Stimulated activated CD8-positive, alpha-beta memory T cell treated with anti-CD3 and anti-CD28 coated beads, Interleukin-4, amount 100 ng/mL, for 48 hours (primary cell): ENCODE data around the gene ZNF536.

Experiments
- DNase-seq: peaks from one replicate; pipeline ENCODE4 v3.0.0-alpha.2; 2020

The ZNF536 gene

DNA sequence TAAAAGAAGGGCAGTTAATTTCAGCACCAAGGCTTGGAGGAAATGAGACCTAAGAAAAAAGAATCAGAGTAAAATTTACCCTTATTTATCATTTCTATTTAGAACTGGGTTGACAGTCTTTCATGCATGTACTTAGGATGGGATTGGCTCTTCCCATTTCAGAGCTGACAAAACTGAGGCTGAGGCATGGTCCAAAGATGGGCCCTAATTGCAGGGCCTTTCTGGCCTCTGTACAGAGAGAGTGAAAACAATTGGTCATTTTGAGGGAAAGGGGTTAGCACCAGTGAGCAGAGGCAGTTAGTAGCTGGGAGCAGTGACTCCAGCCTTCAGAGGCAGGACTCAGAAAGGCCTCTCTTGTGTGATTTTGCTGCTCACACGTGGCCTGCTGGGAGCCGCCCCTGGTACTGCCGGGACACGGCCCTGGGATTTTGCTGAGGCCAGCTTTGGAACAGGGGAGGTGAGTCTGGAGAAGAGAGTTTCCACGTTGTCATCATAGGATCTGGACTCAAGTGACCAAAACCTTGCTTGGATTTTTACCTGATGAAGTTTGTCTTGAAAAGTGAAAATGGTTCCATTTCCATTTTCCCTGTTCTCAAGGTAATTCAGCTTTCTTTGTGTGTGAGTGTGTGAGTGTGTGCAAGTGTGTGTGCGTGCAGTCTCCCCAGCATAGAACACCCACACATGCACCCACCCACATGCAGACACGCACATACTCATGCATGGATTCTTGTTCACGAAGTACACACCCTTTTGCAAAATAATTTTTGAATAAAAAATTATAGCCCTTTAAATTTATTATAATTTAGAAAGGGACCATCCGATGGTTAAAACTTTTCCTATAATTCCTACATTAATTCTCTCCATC is at the start of gene ZNF536:
Gene ZNF536 (plus strand): TSS at position 425 of the 865 bp plus-strand sequence. CDS start 71,179 bp downstream, outside the sequence.
- no peak for DNase-seq

DNA sequence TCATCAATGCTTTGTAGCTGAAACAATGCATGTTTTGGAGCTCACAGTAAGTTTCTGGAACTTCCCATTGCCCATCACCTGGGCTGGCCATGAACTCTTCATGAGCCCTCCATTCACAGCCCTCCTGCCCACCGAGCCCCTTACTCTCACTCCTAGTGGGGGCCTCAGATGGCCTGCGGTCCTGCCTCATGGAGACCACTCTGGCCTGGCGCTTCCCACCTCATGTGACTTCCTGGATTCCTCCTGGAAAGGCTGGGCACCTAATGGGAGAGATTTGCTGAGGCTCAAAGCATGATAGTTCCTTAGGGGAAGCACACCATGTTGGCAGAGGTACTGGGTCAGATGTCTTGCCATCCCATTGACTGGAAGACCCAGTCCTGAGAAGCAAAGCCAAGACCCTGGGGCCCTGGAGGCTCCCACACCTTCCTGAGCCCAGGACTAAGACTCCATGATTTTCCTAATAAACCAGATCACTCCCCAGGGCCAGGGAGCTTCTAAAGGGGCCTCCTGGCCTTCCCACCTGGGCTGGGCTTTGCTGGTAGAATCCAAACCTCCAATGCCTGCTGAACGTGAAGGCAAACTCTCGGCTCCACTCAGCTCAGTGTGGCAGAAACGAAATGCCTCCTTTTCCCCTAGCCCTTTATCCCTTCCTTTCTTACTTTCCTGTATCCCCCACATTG is 49.4 kb upstream of the ZNF536 start:
- no peak for DNase-seq

DNA sequence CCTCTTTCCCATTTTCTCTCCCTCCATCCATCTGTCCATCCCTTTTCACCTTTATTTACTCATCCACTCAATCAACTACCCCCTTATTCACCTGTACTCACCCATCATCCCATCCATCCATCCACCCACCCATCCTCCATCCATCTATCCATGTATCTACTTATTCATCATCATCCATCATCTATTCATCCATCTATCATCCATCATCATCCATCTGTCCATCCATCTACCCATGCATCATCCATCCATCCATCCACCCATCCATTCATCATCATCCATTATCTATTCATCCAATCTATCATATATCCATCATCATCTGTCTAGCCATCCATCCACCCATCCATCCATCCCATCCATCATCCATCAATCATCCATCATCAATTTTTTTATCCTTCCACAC is 48.3 kb upstream of the ZNF536 start:
- no peak for DNase-seq

DNA sequence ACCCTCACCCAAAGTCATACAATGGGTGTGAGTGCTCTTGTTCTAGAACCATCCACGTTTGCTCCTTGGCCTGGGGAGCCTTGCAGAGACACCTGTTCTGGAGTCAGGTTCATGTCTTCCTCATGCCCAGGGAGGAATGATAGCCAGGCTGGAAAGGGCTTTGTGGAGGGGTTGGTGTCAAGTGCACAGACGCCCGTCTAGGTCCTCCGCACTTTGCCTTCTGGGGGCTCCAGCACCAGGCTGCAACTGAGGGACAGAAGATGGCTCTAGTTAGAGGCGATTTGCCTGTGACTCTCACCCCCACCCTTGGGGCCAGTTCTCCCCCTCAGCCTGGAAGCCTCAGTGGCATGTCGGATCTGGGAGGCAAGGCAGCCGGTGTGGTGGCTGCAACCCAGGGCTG is 47.2 kb upstream of the ZNF536 start:
- no peak for DNase-seq

DNA sequence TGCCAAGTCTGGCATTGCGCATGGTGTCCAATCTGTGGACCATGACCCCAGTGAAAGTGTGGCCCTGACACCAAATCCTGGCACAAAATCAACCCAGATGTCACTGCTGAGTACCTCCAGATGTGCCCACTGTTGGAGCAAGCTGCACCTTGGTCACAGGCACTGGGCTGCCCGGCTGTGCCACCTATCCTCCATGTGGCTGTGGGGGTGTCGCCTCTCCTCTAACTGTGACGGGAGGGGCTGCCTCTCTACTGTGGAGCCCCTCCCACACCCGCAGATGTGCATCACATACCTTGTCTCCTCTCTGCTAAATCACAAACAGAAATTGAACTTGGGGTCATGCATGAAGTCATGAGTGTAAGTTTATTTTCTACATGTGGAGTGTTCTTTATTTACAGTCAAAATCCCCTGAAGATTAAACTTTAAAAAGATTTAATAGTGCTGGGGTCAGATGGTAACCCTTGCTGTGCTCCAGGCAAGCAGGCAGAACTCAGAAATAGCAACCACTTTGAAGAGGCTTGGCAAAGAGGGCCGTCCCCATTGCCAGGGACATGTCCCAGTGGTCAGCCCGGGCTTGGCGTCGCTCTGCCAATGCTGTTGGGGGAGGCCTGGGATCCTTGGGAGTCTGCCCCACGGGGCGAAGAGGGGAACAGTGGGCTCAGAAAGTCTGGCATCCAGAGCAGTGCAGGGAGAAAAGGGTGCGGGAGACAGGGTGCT is 46.4 kb upstream of the ZNF536 start:
- DNase-seq = no peak

DNA sequence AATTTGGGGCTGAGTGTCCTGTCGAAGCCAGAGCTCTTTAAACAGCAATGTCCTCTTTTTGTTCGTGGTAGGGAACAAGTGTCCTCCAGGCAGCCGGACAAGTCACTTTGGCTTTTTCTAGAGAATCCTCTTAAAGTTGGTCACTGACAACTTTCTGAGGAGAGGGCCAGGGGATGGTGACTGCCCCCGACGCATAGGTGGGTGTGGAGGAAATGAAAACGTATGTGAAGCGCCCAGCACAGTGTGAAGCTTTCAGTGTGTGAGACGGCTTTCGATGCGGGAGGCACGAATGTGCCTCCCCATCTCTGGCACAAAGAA is 45.8 kb upstream of the ZNF536 start:
- DNase-seq = no peak

DNA sequence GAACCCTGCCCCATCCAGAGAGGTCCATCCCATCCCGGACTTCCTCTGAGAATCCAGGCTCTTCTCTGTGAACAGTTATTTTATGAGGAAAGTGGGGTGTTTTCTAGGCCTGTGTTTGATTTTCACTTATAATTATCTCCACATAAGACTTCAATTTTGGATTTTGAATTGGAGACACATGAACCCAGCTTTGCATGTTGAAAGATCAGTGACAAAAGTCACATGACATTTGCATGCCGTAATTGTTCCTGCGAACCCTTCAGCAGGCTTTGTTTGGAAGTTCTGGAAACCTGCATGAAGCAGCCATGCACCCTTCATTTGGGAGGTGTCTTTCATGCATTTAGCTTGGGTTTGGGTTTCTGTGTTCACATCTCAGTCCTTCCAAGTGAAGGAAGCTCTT is 44.9 kb upstream of the ZNF536 start:
- DNase-seq = no peak

DNA sequence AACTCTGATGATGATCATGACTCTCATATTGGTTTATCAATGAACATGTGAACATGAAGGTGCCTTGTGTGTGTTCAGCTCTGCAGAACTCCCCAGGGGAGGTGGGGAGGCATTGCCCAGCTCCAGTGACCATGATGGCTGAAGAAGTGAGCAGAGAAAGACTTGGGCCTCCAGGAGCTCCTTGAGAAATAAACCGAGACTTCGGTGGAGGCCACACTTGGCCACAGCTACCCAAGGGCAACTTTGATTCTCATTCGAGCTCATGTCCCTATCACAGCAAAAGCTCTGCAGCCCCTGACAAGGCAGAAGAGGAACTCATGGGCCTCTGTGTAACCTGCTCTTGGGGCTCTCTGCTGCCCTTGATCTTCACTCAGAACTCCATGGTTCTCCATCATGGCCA is 44.1 kb upstream of the ZNF536 start:
- DNase-seq = no peak

DNA sequence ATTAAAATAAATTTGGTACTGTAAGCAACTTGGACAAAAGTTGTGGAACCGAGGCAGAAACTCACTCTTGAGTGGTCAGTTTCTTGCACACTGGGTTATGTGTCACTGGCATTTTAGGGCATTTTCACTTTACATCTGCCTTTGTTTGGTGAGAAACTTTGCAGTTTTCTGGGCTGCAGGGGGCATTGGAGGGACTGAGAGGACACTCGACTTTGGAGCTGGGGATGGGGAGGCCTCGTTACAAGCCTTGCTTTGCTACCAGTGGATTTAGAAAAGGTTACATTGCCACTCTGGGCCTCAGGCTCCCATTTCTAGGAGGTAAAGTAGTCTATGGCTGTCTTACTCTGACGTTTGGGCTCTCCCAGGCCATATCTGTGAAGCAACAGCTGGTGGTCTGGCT is 41.9 kb upstream of the ZNF536 start:
- no peak for DNase-seq

DNA sequence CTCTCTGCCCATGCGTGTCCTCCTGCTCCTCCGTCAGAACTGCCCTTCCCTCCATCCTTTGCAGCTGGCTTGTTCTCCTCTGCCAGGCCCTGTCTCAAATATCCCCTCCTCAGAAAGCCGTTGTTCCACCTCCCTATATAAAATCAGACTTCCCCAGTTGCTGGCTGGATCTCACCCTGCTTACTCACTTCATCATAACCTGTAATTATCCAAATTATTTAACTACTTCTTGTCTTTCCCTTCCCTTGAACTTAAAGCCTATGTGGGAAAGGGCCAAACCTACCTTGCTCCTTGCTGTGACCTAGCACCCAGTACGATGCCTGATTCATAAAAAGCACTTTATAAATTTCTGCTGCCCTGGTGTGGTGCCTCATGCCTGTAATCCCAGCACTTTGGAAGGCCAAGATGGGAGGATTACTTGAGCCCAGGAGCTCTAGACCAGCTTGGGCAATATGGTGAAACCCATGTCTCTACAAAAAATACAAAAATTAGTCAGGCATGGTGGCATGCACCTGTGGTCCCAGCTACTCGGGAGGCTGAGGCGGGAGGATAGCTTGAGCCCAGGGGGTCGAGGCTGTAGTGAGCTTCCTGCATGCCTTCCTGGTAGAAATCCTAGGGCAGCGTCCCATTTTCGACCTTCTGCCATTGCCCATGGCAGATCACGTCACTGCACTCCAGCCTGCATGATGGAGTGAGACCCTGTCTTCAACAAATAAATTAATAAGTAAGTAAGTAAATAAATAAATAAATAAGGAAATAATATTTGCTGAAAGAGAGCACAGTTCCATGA is 39.5 kb upstream of the ZNF536 start:
- no peak for DNase-seq

DNA sequence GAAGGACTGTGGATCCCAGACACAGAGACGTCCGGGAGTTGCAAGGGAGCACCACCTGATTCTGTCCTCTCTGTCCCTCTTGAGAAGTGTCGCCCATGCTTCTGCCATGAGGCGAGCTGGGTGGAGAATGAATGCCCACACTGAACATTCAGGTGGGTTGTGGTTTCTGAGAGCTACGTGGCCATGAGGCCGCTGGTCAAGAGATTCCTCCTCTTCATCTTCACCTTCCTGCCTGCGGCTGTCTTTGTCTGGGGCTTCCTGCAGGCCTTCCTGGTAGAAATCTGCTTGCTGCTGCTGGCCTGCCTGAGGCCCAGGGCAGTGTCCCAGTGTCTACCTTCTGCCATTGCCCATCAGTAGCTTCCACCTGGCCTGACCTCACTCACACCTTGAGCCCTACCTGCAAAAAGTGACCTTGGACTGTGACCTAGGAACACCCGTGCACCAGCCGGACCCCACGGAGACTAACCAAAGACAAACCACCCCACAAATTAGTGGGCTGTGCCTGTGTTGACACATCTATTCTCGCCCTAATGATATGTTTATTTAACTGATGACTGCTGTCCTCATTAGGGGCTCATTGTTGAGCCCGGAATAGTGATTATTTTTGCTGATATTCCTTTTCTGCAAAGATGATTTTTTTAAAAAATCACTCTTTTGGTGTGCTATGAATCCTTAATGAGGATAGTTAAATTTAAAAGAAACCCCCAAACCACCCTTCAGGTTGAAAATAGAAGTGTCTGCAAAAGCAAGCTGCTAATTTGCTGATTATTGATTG is 38.7 kb upstream of the ZNF536 start:
- DNase-seq = no peak

DNA sequence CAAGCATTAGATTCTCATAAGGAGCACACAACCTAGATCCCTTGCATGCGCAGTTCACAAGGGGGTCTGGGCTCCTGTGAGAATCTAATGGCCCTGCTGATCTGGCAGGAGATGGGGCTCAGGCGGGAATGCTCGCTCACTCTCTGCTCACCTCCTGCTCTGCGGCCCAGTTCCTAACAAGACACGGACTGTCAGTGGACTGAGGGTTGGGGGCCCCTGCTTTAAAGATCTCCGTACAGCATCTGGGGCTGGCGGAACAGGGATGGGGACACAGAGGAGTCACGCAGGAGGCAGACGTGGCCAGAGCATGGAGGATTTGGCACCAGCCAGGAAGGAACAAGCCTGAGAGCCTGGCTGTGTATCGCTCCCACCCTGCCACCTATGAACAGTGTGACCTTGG is 37.3 kb upstream of the ZNF536 start:
- DNase-seq = no peak

DNA sequence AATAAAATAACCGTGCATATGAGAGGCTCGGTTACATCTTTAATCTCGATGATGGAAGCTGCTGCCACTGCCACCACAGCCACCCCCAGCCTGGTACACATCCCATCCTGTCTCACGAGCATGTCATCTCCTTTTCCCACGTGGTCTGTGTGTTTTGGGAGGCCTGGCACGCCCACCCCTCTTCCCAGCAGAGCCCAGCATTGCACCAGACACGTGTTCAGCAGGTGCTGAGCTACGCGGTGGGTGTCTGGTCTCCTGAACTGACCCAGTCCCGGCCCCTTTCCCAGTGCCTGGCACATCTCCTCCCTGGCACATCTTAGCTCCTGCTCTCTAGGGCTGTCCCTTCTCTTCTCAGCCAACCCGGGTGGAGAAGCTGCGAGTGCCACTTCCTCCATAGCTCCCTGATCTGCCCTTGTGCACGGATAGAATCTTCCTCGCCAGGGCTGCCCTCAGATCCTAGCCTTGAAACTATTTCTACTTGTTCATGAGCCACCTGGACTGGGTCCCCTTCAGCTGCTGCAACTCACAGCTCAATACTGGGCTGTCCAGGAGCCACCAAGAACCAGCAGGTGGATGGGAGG is 36.8 kb upstream of the ZNF536 start:
- DNase-seq = no peak

DNA sequence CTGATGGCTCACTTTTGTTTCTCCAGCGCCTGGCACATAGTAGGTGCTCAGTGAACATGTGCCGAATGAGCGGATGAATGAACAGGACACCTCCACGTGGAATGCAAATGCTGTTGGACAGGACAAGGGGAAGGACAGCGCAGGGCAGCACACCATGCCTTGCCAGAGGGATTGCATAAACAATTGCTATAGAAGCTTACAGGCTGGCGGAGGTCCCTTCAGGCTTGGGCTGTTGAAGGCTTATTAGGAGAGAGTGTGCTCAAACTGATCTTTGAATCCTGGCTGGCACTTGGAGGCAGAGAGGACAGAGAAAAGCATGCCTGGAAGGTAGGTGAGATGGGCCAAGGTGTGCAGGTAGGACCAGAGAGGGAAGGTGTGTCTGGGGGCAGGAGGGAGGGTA is 35.9 kb upstream of the ZNF536 start:
- no peak for DNase-seq

DNA sequence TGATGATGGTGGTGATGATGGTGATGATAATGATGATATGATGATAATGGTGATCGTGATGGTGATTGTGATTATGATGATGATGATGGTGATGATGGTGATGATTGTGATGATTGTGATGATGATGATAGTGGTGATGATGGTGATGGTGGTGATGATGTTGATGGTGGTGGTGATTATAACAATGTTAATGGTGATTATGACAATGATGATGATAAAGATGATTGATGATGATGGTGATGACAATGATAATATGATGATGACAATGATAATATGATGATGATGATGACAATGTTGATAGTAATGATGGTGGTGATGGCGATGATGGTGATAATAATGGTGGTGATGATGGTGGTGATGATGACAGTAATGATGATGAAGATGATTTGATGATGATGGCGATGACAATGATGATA is 34.1 kb upstream of the ZNF536 start:
- DNase-seq = no peak

DNA sequence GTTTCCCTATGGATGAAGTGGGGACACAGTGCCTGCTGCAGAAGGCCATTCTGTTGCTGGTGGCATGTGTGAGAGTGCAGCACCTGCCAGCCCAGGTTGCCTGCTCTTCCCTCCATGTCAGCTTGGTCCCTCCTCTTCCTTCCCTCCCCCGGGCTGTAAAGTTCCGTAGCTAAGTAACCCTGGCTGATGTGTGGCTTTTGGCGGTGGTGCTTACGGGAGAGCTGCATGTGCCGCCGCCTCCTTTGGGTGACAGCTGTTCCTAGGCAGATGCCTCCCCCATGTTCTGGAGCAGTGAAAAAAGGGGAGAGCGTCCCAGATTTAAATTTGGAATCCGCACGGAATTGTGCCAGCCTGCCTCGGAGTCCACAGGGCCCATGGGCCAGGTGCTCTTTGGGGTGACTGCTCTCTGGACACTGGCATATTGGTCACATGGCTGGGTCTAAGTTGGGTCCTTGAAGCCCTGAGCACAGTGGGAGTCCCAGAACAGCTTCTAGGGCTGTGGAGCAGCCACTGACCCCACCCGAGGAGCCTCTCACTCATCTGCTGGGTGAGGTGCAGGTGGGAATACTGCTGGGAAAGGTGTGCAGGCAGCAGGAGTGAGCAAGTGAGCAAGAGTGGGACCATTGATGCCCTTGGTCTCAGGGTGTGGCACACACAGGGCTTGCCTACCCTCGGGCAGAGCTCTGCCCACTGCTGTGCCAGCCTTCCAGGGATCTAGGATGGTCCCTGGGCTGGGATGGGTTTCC is 33.1 kb upstream of the ZNF536 start:
- DNase-seq = no peak

DNA sequence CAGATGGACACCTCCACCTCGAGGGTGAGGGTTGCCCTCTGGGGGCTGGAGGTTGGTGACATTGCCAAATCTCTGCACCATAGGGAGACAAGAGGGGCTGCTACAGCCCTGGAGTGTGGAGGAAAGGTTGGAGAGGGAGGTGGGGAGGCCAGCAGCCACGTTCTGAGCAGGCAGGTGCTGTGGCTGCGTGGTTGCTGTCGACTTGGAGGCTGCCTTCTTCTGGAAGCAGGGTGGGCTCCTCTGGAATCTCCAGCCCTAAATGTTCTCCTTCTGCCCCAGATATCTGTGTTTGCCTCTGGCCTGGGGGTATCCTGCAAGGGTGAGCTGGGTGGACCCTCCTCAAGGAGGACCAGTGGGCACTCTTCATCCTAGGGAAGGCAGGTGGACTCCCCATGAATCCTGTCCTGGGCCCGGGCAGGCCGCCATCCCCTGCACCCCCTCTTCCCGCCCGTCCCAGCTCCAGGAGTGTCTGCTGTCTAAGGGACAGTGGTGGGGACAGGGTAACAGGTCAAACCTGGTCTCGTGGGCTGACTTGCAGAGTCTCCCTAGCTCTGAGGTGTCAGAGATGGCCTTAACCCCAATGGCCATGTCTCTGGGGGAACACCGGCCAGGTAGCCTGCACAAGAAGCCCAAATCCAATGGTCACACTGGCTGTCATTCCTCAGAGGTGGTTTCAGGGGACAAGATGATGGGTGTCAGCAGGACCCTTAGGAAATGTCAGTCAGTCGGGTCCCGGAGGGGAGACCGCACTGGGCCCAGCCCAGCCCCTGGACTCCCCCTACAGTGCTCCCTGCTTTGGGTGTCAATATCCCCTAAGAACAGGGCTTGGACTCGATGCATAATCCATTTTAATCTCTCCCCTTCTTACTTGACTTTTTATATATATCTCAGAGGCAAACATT is 32.3 kb upstream of the ZNF536 start:
- DNase-seq = no peak

DNA sequence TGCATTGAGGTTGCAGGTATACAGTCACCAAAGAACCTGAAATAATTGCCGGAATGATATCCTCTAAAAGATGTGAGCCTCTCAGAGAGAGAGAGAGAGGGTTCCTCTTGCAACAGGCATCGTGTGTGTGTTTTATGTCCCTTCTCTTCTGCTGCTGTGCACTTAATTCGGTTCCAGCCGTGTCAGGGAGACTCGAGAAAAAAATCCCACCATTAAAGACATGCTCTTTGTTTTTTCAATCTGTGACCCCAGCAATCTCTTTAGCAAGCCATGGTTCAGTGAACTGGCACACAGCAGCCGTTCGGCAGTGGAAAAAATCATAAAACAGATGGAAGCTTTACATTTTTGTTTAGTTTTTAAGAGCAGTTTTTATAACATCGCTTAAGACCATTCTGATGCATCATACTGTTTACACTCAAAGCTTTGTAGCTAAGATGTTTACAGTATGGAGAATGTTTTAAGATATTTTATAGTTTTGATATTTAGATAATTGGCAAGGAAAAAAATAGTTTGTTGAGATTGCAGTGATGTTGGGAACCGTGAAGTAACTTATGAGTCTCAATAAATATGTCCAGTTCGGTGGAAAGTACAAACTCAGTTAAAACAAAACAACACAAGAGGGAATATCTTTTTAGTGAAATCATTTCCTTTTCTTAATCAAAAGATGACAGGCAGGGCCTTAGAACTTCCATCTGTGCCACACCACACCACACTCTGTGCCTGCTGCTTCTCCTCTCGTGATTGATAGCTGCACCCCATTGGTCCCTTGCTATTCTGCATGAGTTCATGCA is 31.2 kb upstream of the ZNF536 start:
- DNase-seq = no peak

DNA sequence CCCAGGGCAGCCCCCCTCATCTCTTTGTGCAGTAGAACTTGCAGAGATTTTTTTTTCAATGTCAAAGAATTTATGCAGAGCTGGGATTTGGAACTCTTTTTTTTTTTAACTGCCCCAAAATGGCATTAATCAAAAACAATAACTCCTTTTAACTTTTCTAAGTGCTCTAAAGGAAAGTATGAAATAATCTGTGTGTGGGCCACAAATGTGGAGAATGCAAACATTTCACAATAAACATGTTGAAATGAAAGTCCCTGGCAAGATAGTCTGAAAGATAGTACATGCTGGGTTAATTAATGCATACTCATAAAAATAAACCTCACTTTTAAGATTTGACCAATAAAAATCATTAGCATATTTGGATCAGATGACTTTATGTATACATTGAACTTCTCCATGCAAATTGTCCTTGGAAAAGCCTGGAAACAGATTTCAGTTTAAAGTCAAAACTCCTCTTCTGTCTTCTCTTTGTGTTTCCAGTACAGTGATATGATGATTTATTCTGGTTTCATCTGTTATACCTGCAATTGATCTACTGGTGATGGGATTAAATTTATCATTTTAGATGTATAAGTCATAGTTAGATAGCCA is 30.5 kb upstream of the ZNF536 start:
- DNase-seq = no peak
